KMS-11 (cell line): ENCODE measurements around the gene ZDHHC8.
A peak's percentile ranks its signal among the peaks of the same experiment; 100 is the strongest.

Experiments used
- H2AFZ ChIP-seq: fragments of 200-600 bp; sonication (generic); 2 replicates; pipeline ENCODE4 v1.6.1; 2016; ENCODE audit warnings: antibody characterized with exemption, mixed run types, low read depth
- H3K27ac ChIP-seq: fragments of 200-600 bp; sonication (generic); 2 replicates; pipeline ENCODE4 v1.6.1; 2016; ENCODE audit warnings: mild to moderate bottlenecking, mixed run types
- H3K27me3 ChIP-seq: fragments of 200-600 bp; sonication (generic); 2 replicates; pipeline ENCODE4 v1.6.1; 2017; ENCODE audit warnings: mild to moderate bottlenecking, low read depth, mixed run types, moderate library complexity; ENCODE audit not compliant: insufficient read depth
- H3K36me3 ChIP-seq: fragments of 200-600 bp; sonication (generic); 2 replicates; pipeline ENCODE4 v1.6.1; 2017; ENCODE audit warnings: mild to moderate bottlenecking, mixed run types; ENCODE audit not compliant: insufficient read depth
- H3K4me1 ChIP-seq: fragments of 200-600 bp; sonication (generic); 2 replicates; pipeline ENCODE4 v1.6.1; 2016; ENCODE audit warnings: mild to moderate bottlenecking, low read depth, mixed run types; ENCODE audit not compliant: poor library complexity, severe bottlenecking
- H3K4me2 ChIP-seq: fragments of 200-600 bp; sonication (generic); 2 replicates; pipeline ENCODE4 v1.7.0; 2016; ENCODE audit warnings: mild to moderate bottlenecking, mixed run types
- H3K4me3 ChIP-seq: fragments of 200-600 bp; sonication (generic); IDR thresholded peaks from 2 replicates; pipeline ENCODE4 v1.6.1; 2017; ENCODE audit warnings: low read depth, low read length, mixed read lengths; ENCODE audit not compliant: insufficient read depth
- H3K79me2 ChIP-seq: fragments of 200-600 bp; sonication (generic); 2 replicates; pipeline ENCODE4 v1.6.1; 2016; ENCODE audit warnings: low read depth, mixed run types; ENCODE audit not compliant: insufficient read depth
- H3K9ac ChIP-seq: fragments of 200-600 bp; sonication (generic); 2 replicates; pipeline ENCODE4 v1.6.1; 2016; ENCODE audit warnings: mild to moderate bottlenecking, mixed run types
- H4K20me1 ChIP-seq: fragments of 200-600 bp; sonication (generic); 2 replicates; pipeline ENCODE4 v1.6.1; 2016; ENCODE audit warnings: mild to moderate bottlenecking, mixed run types; ENCODE audit not compliant: insufficient read depth
- TF ChIP-seq, protein P1 (sequence below): fragments of 200-600 bp; sonication (generic); conservative IDR thresholded peaks from 2 replicates; pipeline ENCODE4 v1.6.1; 2017; ENCODE audit warnings: low read depth, mild to moderate bottlenecking, antibody characterized with exemption, low read length, moderate library complexity, mixed read lengths

The ZDHHC8 gene

DNA sequence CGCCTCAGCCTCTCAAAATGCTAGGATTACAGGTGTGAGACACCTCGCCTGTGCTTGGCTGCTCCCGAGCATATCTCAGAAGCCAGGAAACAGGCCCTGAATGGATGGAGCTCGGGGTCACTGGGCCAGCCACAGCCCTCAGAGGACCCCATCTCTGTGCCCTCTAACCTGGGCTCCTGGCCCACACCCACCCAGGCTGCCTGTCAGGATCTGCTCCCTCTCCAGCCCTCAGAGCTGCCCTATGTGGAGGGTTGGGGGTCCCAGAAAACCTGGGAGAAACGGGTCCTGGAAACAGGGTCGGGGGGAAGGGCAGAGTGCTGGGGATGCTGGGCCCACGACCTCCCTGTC lies 24.4 kb downstream of the ZDHHC8 start:
- Histone ChIP-seq H2AFZ (no peak overlapping the region), H3K27me3 (peaks cover 52% of the 10 kb centered on the region), H3K79me2 (no peaks in the 10 kb centered on the region), H3K27ac (no peak overlapping the region), H3K4me3 (no peak overlapping the region), H3K4me1 (no peaks in the 10 kb centered on the region), H3K36me3 (no peaks in the 10 kb centered on the region), H3K9ac (no peak overlapping the region), H4K20me1 (no peaks in the 10 kb centered on the region), H3K4me2 (no peak overlapping the region)
- TF ChIP-seq, protein P1, sequence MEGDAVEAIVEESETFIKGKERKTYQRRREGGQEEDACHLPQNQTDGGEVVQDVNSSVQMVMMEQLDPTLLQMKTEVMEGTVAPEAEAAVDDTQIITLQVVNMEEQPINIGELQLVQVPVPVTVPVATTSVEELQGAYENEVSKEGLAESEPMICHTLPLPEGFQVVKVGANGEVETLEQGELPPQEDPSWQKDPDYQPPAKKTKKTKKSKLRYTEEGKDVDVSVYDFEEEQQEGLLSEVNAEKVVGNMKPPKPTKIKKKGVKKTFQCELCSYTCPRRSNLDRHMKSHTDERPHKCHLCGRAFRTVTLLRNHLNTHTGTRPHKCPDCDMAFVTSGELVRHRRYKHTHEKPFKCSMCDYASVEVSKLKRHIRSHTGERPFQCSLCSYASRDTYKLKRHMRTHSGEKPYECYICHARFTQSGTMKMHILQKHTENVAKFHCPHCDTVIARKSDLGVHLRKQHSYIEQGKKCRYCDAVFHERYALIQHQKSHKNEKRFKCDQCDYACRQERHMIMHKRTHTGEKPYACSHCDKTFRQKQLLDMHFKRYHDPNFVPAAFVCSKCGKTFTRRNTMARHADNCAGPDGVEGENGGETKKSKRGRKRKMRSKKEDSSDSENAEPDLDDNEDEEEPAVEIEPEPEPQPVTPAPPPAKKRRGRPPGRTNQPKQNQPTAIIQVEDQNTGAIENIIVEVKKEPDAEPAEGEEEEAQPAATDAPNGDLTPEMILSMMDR = no peak

DNA sequence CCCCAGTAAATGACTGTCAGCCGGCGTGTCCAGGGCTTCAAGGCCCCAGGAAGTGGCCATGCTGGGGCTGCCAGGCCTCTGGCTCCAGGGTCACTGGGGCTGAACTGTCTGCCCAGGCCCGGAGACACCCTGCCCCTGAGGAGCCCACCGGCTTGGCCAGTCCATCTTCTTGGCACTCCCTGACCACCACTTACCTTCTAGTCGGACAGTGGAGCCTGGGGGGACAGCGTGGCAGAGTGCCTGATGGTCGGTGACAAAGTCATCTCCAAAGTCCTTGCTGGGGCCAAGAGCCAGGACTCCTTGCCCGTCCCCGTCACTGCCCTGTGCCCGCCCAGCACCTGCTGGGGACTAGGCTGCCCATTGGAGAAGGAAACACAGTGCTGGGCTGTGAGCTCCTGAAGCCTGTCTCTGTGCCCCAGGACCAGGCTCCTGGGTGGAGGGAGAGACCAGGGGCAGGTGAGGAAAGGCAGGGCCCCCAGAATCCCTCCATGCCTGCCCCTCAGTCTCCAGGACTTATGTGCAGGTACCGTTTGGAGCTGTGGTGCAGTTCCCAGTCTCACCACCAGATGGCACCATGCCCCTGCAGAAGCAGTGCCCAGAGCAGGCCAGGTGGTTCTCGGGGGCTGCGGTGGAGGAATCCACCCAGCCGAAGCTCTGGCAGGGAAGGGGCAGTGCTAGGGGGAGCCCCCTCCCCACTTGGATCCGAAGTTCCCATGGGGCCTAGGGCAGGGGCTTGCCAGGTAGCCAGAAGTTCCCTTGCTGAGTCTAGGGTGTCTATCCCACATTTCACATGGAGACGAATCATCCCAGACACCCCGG lies 25.2 kb downstream of the ZDHHC8 start:
- H3K27me3 ChIP-seq = peaks cover 57% of the 10 kb centered on the region
- TF ChIP-seq, protein P1 = peak; percentile 95
- no peak overlapping the region for H2AFZ ChIP-seq
- H3K79me2 ChIP-seq = no peaks in the 10 kb centered on the region
- H3K9ac ChIP-seq = no peak overlapping the region
- no peak overlapping the region for H3K4me3 ChIP-seq
- no peak overlapping the region for H3K4me2 ChIP-seq
- no peaks in the 10 kb centered on the region for H3K36me3 ChIP-seq
- no peak overlapping the region for H3K27ac ChIP-seq
- no peaks in the 10 kb centered on the region for H4K20me1 ChIP-seq
- no peaks in the 10 kb centered on the region for H3K4me1 ChIP-seq

DNA sequence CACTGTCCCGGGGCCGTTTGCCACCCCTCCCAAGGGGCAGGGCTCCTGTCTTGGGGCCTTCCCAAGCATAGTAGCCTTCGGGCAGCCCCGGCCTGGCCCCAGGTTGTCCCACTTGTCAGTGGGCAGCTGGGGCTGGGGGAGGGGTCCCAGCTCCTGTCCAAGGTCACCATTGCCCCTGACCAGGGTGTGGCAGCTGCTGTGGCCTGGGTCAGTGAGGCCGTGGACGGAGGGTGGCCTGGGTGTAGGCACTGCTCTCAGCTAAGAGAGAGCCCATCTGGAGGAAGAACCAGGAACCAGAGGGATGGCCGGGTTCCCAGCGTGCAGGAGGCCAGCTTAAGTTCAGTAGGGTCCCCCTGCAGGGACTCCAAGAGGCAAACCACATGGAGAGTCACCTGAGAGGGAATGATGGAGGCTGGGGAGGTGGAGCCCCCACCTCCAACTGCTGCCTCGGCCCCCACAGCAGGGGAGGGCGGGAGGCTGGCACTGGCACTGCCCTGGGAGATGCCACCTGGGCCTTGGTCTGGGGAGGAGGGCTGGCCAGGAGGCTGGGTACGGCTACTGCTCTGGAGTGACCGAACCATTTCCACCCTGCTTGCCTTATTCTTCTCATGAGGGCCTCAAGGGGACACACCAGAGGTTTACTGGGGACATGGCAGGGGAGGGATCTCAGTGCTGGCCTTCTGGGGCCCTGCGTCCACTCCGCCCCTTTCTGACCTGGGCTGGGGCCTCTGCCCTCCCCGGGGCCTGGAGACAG lies 26.0 kb downstream of the ZDHHC8 start:
- H3K4me1 ChIP-seq = no peaks in the 10 kb centered on the region
- H4K20me1 ChIP-seq = no peaks in the 10 kb centered on the region
- H2AFZ ChIP-seq = no peak overlapping the region
- H3K9ac ChIP-seq = no peak overlapping the region
- H3K4me3 ChIP-seq = no peak overlapping the region
- no peaks in the 10 kb centered on the region for H3K36me3 ChIP-seq
- TF ChIP-seq, protein P1 = no peak
- no peak overlapping the region for H3K27ac ChIP-seq
- no peaks in the 10 kb centered on the region for H3K79me2 ChIP-seq
- H3K27me3 ChIP-seq = peaks cover 53% of the 10 kb centered on the region
- no peak overlapping the region for H3K4me2 ChIP-seq

DNA sequence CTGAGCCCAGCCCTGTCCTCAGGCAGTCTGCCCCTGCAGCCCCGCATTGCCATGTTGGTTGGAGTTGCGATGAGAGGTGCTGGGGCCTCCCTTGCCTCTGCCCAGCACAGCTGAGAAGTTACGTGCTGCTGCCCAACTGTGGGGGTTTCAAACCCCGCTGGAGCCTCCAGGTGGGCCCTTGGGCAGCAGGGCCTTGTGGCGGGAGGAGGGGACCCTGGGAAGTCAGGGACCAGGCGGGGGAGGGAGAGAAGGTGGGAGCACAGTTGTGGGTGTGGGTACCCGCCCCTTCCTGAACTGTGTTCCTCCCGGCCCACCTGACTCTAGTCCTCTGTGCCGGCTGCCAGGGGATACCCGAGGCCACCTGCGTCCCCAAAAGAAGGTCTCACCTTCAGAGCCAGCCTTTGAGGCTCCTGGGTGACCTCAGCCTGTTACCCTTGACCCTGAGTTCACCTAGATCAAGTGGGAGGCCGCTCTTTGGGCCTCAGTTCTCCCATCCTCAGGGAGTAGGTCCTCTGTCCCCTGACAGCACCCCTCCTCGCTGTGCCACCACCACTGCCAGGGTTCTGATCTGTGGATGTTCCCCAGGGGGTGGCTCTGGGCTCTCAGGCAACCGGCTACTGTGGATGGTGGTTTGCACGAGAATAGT lies 26.9 kb downstream of the ZDHHC8 start:
- Histone ChIP-seq H3K27ac (no peak overlapping the region), H3K4me3 (no peak overlapping the region), H3K36me3 (no peaks in the 10 kb centered on the region), H3K27me3 (peaks cover 46% of the 10 kb centered on the region), H3K79me2 (no peaks in the 10 kb centered on the region), H3K4me1 (no peaks in the 10 kb centered on the region), H3K9ac (no peak overlapping the region), H4K20me1 (no peaks in the 10 kb centered on the region), H2AFZ (no peak overlapping the region), H3K4me2 (no peak overlapping the region)
- TF ChIP-seq, protein P1 = no peak
